Hindlimb muscle (tissue), 1 donor: ENCODE results near the gene PER2. TPM values are rescaled to one million over a fixed set of nuclear protein-coding genes. Genes with fewer than 3 reads are reported as not detected.

Experiments
- DNase-seq: peaks from one replicate; pipeline ENCODE4 v3.0.0-alpha.2; 2013
- polyA plus RNA-seq: library from polyadenylated mRNA; unstranded; fragments of 120-200 nt; gene quantifications from one replicate; pipeline ENCODE4 v1.2.1, GENCODE V29; 2013; ENCODE audit not compliant: insufficient read length

PER2 gene
- polyA plus RNA-seq, 1 donor, result 4.4 TPM

- no peak for DNase-seq
Observed at GRCh38 chr2:238225911-238226697, 62.3 kb downstream of the PER2 start.

- DNase-seq, result no peak
Observed at GRCh38 chr2:238225121-238225520, 63.3 kb downstream of the PER2 start.

GRCh38 chr2:238224356-238225035, 63.9 kb downstream of the PER2 start:
- no peak for DNase-seq

GRCh38 chr2:238220892-238221521, 67.4 kb downstream of the PER2 start:
- DNase-seq, result no peak

- no peak for DNase-seq
Observed at GRCh38 chr2:238220274-238220891, 68.0 kb downstream of the PER2 start.

GRCh38 chr2:238216651-238217184, 71.7 kb downstream of the PER2 start:
- DNase-seq, result no peak

- no peak for DNase-seq
Observed at GRCh38 chr2:238207006-238207405, 81.4 kb downstream of the PER2 start.

- DNase-seq, result no peak
Observed at GRCh38 chr2:238203973-238204683, 84.3 kb downstream of the PER2 start.

- peak; percentile 89 for DNase-seq
Observed at GRCh38 chr2:238203094-238203972, 85.1 kb downstream of the PER2 start, which contains the start of gene ILKAP. Gene ILKAP, minus strand, starts transcription at chr2:238203695. Its CDS starts 142 bp downstream, at chr2:238203553.

GRCh38 chr2:238202326-238203093, 85.9 kb downstream of the PER2 start:
- DNase-seq, result peak; percentile 16

Other genes starting within 250 kb of the PER2 start
- gene SCLY, start 227.6 kb downstream of the PER2 start, polyA plus RNA-seq, result 11.3 TPM
- 1.2 TPM for gene ESPNL, start 188.3 kb downstream of the PER2 start, polyA plus RNA-seq
- gene KLHL30, start 149.9 kb downstream of the PER2 start, polyA plus RNA-seq, result 25.9 TPM
- 6.3 TPM for gene ERFE, start 129.6 kb downstream of the PER2 start, polyA plus RNA-seq
- gene ILKAP, start 84.9 kb downstream of the PER2 start, polyA plus RNA-seq, result 36.4 TPM
- 22.0 TPM for gene HES6, start 48.6 kb downstream of the PER2 start, polyA plus RNA-seq
- 9.3 TPM for gene TRAF3IP1, start 31.9 kb upstream of the PER2 start, polyA plus RNA-seq
- gene ASB1, start 138.3 kb upstream of the PER2 start, polyA plus RNA-seq, result 49.7 TPM